OCI-LY3 (cell line): ENCODE measurements around the gene IRF1.

ENCODE experiments used
- CTCF ChIP-seq: fragments of 200-600, 300-600 bp; sonication (generic); IDR thresholded peaks from 2 replicates; pipeline ENCODE4 v1.5.1; 2014; ENCODE audit warnings: antibody characterized with exemption, low read length, low read depth
- EZH2phosphoT487 ChIP-seq: fragments of 200-600 bp; shearing (Covaris generic); IDR thresholded peaks from 2 replicates; pipeline ENCODE4 v1.6.1; 2018; ENCODE audit warnings: antibody characterized with exemption, mixed run types, low read depth

- no peak for TF ChIP-seq CTCF
- TF ChIP-seq EZH2phosphoT487 = no peak
Measured at GRCh38 chr5:132465059-132465707, 25.4 kb downstream of the IRF1 start.
